HG03159 (cell line): Measurements from ENCODE around the gene XDH.

Experiments
- ATAC-seq: cut with Tn5 transposase; IDR thresholded peaks from one replicate; pipeline ENCODE4 v1.9.1; 2021; ENCODE audit warnings: mild to moderate bottlenecking, moderate library complexity; ENCODE audit not compliant: unreplicated experiment

XDH gene

DNA sequence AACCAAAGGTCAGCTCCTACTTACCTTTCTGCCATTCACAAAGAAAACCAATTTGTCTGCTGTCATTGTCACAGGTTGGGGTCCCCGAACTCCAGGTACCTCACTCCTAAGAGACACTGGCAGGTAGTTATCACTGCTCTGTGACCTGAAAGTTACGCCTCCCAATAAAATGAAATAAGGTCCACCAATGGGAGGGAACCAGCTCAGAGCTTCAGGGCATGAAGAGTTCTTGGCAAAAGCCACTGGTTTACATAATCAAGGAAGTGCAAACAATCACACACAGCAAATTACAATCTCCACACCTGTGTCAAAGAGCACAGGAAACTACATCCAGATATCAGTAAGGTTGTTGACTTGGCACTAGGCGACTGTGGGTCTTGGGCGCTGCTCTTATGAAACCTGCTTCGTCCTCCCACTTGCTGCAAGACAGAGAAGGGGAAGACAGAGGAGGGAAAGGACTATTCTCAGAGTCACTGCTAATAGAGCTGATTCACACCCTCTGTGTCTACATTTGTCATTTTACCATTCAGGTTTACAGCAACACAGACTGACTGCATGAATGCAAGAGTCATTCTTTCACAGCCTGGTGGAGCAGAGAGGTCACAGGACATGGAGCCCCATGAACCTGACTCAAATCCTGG lies at the start of gene XDH:
XDH (minus strand) TSS at position 142 of the 641 bp plus-strand sequence; CDS start at position 66, 76 bp downstream.
- ATAC-seq, result no peak

DNA sequence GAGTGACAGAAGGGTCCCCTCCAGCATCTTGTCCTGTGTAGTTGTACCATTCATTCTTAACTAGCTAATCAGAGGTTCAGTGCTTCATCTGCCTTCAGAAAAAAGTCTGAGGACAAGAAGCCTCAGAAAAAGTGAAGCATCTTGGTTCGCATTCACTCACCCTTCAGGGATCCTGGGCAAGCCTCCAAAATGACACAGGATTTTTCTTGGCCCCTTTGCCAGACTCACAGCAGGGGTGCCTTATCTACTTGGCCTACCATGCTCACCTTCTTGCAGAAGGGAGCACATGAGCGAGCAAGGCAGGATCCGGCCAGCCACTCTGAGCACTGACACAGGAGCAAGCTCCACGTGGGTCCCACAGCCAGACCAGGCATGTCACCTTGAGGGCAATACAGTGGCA lies 43.1 kb upstream of the XDH start:
- ATAC-seq, result no peak

DNA sequence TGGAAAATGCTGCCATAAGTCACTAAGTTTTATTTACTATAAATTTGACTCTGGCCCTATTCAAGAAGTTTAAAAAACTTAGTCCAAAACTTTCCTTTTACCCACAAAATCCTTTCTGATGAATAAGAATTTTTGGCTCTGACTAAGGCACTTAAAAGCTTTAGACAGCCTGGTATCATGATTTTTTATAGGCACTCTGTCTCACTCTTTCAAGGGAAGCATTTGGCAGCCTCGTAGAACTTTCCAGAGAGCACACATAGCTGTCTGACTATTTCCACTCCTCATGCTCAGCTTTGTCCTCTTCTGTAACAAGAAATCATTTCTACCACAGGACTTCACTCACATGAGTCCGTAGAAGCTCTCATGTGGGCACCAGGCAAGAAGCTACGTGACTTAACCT lies 32.3 kb upstream of the XDH start:
- no peak for ATAC-seq

DNA sequence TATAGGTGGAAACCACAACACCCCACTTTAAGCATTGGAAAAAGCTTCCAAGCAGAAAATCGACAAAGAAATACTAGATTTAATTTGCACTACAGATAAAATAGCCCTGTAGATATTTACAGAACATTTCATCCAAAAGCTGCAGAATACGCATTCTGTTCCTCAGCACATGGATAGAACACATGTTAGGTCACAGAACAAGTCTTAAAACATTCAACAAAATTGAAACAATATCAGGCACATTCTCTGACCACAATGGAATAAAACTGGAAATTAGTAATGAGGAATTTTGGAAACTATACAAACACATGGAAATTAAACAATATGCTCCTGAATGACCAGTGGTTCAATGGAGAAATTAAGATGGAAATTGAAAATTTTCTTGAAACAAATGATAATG lies 27.8 kb upstream of the XDH start:
- ATAC-seq, result no peak

DNA sequence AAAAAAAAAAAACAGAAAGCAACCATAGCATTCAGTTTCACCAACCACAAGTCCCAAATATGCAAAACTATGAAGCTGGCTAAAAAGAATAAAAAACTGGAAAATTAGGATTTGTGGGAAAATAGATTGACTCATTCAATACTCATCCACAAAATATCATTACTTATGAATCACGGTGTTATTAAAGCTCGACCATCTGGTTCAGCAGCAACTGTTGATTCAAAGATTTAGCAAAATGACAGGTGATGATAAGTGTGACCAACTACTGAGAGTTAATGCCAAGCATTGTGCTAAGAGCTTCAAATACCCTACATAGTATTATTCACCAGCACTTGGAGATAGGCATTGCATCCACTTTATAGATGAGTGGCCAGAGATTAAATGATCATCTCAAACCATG lies 26.2 kb upstream of the XDH start:
- ATAC-seq, result no peak

DNA sequence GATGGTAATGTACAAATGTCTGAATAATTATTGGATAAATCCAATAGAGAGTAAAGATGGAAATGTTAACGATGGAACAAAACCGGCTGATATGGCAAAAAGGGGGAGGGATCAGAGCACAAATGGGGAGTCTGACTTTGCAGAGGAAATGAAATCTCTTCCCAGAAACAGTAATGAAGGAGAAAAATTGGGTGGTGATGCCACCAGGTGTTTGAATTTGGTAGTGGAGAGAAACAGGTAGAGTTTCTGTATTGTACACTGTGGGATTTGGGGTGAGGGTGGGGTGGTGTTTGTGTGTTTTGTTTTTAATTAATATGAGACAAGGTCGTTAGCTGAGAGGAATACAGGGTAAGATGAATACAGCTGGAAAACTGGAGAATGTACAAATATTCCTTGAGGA lies 20.4 kb upstream of the XDH start:
- no peak for ATAC-seq

DNA sequence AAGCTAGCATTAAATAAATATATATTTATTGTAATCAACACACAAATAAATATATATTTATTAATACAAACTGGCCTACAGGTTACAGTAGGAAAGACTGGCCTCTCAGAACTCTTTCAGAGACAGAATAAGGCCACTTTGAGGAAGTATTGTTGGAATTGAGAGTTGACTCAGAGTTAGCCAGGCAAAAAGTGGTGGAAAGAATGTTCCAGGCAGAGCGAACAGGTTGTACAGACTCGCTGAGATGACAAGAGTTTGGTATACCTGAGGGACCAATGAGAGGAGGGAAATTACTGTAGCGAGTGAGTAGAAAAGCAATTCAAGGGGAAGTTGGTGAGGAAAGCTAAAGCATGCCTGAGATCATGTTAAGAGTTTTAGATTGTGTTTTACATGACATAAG lies 19.0 kb upstream of the XDH start:
- ATAC-seq, result no peak

DNA sequence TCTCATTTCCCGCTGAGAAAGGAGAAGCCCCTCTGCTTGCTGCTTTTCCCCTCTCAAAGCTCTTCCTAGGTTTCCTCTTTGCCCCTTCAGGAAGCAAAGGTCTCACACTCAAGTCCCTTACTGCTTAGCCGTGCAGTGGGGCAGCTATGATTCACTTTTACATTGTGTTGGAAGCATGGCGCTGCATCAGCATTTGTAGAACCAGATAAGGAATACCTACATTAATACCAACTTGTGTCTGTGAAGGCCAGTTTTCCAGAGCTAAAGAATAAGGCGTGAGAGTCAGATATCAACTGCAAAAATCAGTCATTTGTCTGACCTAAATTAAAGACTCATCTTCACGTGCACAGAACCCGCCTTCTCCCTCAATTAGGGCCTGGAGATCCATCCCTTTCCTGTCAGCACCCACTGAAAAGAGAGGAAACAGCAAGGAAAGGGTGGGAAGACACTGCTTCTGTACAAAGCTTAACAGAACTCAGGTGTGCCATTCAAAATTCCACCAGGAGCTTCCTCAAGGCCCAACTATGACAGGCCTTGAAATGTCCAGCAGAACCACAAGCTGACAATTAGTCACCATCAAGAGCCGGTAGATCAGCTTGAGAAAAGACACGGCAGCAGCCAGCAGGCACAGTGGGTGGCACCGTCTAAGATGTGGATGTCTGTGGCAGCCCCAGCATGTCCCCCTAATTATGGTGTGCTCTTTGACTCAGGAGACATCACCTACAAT lies 16.1 kb upstream of the XDH start:
- no peak for ATAC-seq

DNA sequence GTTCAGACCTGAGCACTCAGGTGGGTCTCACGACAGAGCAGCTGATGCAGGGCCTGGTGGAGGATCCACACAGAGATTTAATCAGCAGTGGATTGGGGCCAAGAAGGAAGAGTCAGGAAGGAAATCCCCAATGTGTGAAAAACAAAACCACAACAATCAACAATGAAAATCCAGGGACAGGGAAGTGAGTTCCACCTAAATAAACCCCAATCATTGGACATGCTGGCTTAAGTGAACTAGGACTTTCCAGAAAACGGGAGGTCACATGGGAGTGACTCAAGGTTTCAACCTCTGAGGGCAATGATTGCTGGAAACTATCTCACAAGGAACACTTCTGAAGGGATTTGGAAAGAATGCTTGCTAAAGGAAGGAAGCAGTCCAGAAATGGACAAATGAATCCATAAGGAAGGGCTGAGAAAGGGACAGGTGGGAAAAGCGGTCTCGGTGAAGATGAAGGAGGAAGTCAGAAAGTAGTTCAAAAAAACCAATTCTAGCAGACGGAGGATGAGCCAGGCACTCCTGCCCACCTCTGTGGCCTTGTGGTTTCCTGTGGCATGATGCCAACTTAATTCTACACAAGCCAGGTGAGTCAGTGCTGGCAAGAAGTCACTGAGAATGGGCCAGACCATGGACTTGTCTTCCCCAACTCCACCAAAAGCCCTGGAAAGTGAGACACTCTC lies 15.4 kb upstream of the XDH start:
- no peak for ATAC-seq

DNA sequence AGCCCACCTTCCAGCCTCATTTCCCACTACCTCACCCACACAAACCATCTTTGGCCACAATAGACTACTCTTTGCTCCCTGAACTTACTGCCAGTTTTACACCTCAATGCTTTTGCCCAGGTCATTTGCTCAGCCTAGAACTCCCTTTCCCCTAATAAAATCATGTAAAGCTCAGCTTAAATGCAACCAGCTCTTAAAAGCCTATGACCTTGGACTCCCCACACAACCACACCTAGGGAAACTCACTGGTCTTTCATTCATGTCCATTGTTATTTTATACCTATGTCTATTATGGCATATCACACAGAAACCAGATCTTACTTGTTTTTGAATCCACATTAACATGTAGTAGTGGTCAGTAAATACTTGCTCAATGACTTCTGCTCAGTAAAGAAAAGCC lies 14.5 kb upstream of the XDH start:
- no peak for ATAC-seq

DNA sequence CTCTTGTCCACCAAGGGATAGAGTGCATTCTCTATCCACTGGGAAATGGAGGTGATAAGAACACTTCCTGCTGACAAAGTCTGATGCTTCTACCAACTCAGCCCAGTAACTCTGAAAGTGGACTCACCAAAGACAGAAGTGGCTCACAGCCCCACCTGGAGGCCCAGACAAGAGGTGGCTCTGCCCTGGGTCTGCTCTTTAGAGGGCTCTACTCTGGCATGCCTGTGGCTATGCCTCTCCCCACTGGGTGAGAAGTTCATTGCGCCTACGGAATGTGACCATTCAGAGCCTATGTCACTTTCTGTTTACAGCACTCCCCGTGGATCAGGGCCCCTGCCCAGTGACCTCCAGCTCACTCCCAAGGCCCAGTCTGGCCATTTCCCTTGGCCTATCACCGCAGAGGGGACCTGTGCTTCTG lies 13.5 kb upstream of the XDH start:
- ATAC-seq, result no peak

DNA sequence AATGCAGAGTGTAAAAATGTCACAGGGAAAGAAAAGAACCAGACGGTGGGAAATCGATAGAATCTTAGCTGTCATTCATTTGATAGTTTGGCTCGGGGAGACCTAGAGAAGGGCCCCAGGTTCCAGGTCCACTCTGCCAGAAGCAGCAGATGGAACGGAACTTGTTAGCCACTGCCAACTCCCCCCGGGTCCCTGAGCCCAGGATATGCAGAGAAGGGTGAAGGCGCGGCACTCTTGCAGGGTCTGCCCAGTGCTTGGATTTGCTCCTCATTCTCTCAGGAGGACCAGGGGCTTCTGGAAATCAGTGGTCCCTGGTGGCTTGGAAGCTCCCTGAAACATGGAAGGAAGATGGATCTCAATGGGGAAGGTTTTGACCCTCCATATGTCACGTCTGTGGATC lies 11.6 kb upstream of the XDH start:
- no peak for ATAC-seq

DNA sequence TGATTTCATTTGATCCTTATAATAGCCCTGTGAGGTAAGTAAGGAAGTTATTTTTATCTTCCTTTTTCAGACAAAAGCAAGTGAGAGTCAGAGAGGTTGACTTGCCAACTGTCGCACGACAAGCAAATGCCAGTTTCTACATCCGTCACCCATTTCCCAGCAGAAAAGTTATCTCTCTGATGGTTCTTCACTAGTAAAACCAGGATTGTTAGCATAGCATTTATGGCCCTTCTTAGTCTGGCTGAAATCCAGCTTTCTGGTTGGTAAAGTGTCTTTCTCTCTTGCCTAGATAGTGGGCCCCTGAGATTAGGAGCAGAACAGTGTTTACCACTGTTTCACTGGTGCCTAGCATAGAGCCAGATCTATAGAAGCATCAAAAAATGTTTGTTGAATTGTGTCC lies 7.1 kb upstream of the XDH start:
- ATAC-seq, result no peak

DNA sequence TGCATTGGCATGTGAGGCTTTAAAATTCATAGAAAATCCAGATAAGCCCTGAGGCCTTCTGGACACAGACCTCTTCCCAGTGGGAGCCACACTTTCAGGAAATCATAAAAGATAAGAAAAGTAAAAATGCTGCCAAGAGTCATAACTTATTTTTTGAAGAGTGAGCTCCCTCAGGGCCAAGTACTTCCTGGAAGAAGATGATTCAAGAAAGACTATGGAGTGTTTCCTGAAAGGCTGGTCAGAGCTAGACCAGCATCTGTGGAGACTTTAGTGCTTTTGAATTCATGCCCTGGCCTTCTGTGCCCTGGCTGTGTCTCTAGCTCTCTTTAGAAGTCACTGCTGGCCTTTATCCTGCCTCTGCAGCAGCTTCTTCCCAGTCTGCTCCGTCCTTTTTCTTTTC lies 6.4 kb upstream of the XDH start:
- ATAC-seq, result no peak

DNA sequence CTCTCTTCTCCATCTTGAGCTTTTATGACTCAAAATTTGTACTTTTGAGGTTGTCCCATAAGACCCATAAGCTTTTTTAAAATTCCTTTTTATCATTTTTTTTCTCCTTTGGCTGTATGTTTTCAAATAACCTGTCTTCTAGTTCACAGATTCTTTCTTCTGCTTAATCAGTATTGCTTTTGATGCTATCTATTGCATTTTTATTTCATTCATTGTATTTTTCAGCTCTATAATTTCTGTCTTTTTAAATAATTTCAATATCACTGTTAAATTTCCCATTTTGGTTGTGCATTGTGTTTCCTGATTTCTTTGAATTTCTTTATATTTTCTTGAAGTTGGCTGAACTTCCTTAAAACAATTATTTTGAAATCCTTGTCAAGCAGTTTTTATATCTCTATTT lies 4.8 kb upstream of the XDH start:
- no peak for ATAC-seq

DNA sequence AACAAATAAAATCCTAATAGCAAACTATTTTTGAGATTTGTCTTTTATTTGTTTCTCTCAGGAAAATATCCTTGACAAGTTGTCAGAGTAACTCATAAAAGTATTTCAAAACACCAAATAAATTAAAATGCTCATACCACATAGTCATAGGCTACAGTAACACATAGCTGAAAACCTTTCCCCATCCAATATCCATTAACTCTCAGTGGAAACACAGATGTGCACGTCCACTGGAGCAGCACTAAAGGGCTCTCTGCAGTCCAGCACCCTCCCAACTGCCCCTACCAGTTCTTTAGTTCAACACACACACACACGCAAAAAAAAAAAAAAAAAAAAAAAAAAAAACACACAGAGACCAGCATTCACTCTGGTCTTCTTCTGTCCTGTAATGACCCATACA lies 879 bp upstream of the XDH start:
- ATAC-seq, result no peak

DNA sequence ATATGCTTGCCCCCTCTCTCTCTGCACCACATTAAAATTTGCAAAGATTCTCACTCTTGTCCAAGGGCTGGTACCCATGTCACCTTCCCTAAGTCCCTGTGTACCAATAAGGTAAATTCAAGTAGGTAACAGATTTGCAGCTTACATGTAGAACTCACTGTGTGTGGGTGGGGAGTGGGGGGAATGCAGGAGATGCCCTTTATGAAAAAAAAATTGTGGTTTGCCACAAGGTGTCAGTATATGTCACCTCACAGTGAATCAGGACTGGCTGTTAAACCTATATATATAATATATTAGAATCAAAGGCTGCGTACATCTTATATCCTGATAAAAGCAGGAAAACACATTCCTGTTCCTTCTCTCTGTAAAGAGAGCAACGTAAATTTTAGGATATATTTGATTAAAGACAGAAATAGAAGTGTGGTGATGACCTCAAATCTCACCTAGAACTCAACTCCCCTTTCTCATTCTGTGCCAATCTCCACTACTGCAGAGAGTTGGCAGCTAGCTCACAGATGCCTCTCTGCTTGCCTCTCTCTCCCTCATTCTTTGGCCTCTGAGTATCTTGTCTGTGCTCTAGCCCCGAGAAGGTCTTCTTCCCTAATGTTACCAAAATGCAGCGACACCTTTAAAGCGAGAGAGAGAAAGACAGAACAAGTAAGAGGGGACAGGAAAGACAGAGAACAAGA lies 536 bp downstream of the XDH start:
- ATAC-seq, result no peak

DNA sequence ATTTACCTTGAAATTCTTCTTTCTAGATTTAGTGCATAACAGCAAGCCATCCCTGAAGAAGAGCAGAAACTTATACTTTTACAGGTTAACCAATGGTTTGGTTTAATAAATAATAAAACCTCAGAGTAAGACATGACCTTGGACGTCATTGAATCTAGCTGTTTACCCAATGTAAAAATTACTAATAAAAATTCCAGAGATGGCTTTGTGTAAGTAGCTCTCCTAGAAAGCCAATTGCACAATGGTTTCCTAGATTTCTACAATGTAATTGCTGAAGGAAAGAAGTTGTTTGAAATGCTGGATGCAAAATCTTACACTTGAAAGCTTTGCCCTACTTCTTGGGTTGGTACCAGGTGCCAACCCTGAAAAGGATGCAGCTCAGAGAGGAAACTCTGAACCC lies 1.5 kb downstream of the XDH start:
- no peak for ATAC-seq

DNA sequence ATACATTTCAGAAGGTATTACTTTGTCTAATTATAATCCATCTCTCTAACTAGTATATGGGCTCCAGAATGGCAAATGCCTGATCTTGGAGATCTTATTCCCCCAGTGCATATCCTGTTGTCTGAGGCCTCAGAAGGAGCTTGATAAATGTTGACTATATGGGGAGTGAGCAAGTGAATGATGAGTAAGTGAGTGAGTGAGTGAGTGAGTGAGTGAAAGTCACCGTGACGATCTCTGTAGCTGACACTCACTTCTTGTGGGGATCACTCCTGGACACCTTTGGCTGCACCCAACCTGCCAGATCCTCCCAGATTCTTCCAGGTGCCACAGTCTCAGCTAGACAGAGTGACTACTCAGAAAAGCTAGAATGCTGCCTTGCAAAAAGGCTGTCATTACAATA lies 2.8 kb downstream of the XDH start:
- no peak for ATAC-seq

DNA sequence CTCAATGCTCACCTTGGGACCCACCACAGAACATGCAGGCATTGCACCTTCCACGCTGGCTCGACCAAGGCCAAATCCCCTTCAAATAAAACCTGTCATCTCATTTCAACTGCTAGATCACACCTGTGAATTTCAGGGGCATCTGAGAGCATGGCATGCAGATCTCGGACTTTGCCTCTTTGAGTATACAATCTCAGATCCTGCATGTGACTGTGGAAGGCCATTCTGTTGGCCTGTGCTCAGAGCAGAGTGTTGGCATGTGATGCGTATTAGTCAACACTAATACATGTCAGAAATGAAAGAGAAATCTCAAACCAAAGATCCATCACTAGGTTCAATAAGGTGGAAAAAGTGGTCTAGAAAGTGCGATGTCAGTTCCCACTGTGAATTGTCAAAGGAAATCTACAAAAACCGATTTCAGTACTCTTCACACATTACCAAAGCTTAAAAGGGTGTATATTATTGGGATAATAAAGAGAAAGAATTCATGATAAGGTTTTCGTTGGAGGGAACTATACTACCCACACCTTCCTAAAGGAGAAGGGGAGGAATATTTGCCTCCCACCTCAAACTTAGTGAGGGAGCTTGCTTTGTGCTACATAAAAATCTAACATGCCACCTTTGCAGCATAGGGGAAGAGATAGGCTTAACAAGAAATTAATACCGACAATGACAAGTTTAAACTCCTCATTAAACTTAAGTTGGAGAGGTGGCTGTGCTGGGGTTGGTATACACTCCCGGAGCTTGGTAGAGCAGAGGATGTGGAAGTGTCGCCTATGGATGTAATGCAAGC lies 7.8 kb downstream of the XDH start:
- ATAC-seq, result no peak

DNA sequence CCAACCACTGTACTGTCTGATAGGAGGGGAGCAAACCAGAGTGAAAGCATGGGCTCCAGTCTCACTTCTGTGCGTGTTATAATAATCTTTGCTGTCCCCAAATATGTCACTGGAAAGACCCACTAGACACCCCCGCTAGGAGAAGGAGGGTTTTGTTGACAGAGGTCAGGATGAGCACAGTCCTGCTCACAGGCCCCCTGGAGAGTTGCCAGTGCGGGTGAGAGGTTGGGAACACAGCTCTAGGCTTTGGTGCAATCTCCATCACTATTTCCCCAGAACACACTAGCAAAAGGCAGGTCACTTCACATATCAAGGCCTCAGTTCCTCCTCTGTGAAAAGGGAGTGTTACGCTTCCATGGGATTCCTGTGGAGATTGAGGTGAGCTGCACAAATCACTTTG lies 9.7 kb downstream of the XDH start:
- no peak for ATAC-seq
